Hepatocyte (in vitro differentiated cells): ENCODE results near the gene GALNT18.

Experiments
- CTCF ChIP-seq: fragments of 200-600 bp; sonication (generic); IDR thresholded peaks from 2 replicates; pipeline ENCODE4 v1.5.1; 2016; ENCODE audit warnings: antibody characterized with exemption, mild to moderate bottlenecking; ENCODE audit not compliant: poor library complexity
- EZH2 ChIP-seq: fragments of 200-600 bp; sonication (generic); IDR thresholded peaks from 2 replicates; pipeline ENCODE4 v1.6.1; 2016; ENCODE audit warnings: antibody characterized with exemption, mild to moderate bottlenecking, borderline replicate concordance
- EZH2phosphoT487 ChIP-seq: fragments of 200-600 bp; sonication (generic); IDR thresholded peaks from one replicate; pipeline ENCODE4 v1.6.1; 2018; ENCODE audit warnings: antibody characterized with exemption, mild to moderate bottlenecking, low read depth, moderate library complexity; ENCODE audit not compliant: unreplicated experiment, severe bottlenecking

GRCh38 chr11:11430431-11430830, 191.4 kb downstream of the GALNT18 start:
- no peak for TF ChIP-seq CTCF
- no peak for TF ChIP-seq EZH2
- no peak for TF ChIP-seq EZH2phosphoT487
